Vagina (tissue), 2 donors: ENCODE results near the gene HDAC1.

ENCODE experiments used
- CTCF ChIP-seq, 3 experiments: fragments of 450-650 bp in 2 of 3; fragments of 200-600 bp in 1 of 3; sonication (generic) in 1 of 3; IDR thresholded peaks; one replicate each; pipeline ENCODE4 v1.5.1; 2017 to 2019; ENCODE audit warnings: antibody characterized with exemption in 3 of 3, mild to moderate bottlenecking in 2 of 3, moderate library complexity in 2 of 3
- POLR2A ChIP-seq, 2 donors: fragments of 450-650 bp; IDR thresholded peaks; one replicate each; pipeline ENCODE4 v1.6.1; 2017; ENCODE audit warnings: antibody characterized with exemption in 2 of 2, mild to moderate bottlenecking in 2 of 2, moderate library complexity in 2 of 2
- POLR2AphosphoS5 ChIP-seq, 2 donors: sonication (generic); formaldehyde crosslinking; IDR thresholded peaks; one replicate each; pipeline ENCODE4 v1.9.0; 2017; ENCODE audit warnings: antibody characterized with exemption in 2 of 2, mild to moderate bottlenecking in 2 of 2, low read depth in 1 of 2; ENCODE audit not compliant: insufficient read depth in 1 of 2

GRCh38 chr1:32330558-32331151 is 38.8 kb downstream of the HDAC1 start:
- no peak for TF ChIP-seq CTCF (IDR thresholded peaks at IDR 0.05)
- no peak for TF ChIP-seq POLR2A (IDR thresholded peaks at IDR 0.05)
- no peak for TF ChIP-seq POLR2AphosphoS5 (IDR thresholded peaks at IDR 0.05; ENCODE audit: insufficient read depth in 1 of 2, low read depth in 1 of 2)
